Subcutaneous abdominal adipose tissue (tissue), 5 donors: Measurements from ENCODE around the gene DRAXIN.

ENCODE experiments used
- H3K27ac ChIP-seq: one replicate; pipeline ENCODE4 v1.7.0; 2013; ENCODE audit warnings: low read depth, mild to moderate bottlenecking, inconsistent platforms, low read length, moderate library complexity
- H3K27me3 ChIP-seq, 5 donors: one replicate each; pipeline ENCODE4 v1.7.0; 2013; ENCODE audit warnings: low read length in 5 of 5, inconsistent platforms in 1 of 5; ENCODE audit not compliant: control insufficient read depth in 5 of 5, insufficient read depth in 4 of 5
- H3K36me3 ChIP-seq, 5 donors: one replicate each; pipeline ENCODE4 v1.7.0; 2013; ENCODE audit warnings: low read length in 5 of 5; ENCODE audit not compliant: control insufficient read depth in 5 of 5, insufficient read depth in 5 of 5
- H3K4me1 ChIP-seq, 5 donors: one replicate each; pipeline ENCODE4 v1.7.0; 2013; ENCODE audit warnings: low read length in 5 of 5, mild to moderate bottlenecking in 3 of 5, moderate library complexity in 1 of 5; ENCODE audit not compliant: control insufficient read depth in 5 of 5, insufficient read depth in 5 of 5
- H3K4me3 ChIP-seq, 5 donors: one replicate each; pipeline ENCODE4 v1.7.0; 2013; ENCODE audit warnings: low read length in 5 of 5, low read depth in 1 of 5
- H3K9ac ChIP-seq, 5 donors: one replicate each; pipeline ENCODE4 v1.7.0; 2013; ENCODE audit warnings: low read length in 5 of 5, mild to moderate bottlenecking in 4 of 5, moderate library complexity in 3 of 5
- H3K9me3 ChIP-seq, 5 donors: one replicate each; pipeline ENCODE4 v1.7.0; 2013; ENCODE audit warnings: low read length in 5 of 5; ENCODE audit not compliant: control insufficient read depth in 5 of 5
- donor health status: healthy.
- donor health status: healthy.
- donor health status: healthy.
- donor health status: healthy.
- donor health status: healthy.

Gene DRAXIN

GRCh38 chr1:11654939-11655808, 36.3 kb upstream of the DRAXIN start:
- Histone ChIP-seq H3K36me3 (peaks cover 0 to 10% (median 0%) of the 10 kb centered on the region in 5 donors), H3K9ac (peak overlapping the region in 3 of 5 donors; percentile 39 to 46 (median 45)), H3K27me3 (peaks cover under 1 to 10% (median 3%) of the 10 kb centered on the region in 5 donors), H3K27ac (no peak overlapping the region), H3K4me3 (peak overlapping the region; percentile 53 to 64 (median 56)), H3K4me1 (peaks cover 0 to 24% (median 20%) of the 10 kb centered on the region in 5 donors), H3K9me3 (no peaks in the 10 kb centered on the region)

GRCh38 chr1:11657654-11658053, 33.9 kb upstream of the DRAXIN start:
- Histone ChIP-seq H3K4me1 (peaks cover 0 to 17% (median 13%) of the 10 kb centered on the region in 5 donors), H3K36me3 (peaks cover 0 to 18% (median 2%) of the 10 kb centered on the region in 5 donors), H3K4me3 (no peak overlapping the region), H3K9ac (no peak overlapping the region), H3K9me3 (no peaks in the 10 kb centered on the region), H3K27me3 (no peaks in the 10 kb centered on the region), H3K27ac (no peak overlapping the region)

- peaks cover 0 to 18% (median 2%) of the 10 kb centered on the region in 5 donors for H3K36me3 ChIP-seq
- peaks cover 0 to 17% (median 13%) of the 10 kb centered on the region in 5 donors for H3K4me1 ChIP-seq
- no peaks in the 10 kb centered on the region for H3K27me3 ChIP-seq
- H3K9me3 ChIP-seq, result no peaks in the 10 kb centered on the region
- no peak overlapping the region for H3K27ac ChIP-seq
- no peak overlapping the region for H3K4me3 ChIP-seq
- no peak overlapping the region for H3K9ac ChIP-seq
These were observed 33.0 kb upstream of the DRAXIN start for GRCh38 chr1:11658542-11658941.

- Histone ChIP-seq H3K9me3 (no peaks in the 10 kb centered on the region), H3K4me3 (no peak overlapping the region), H3K36me3 (peaks cover 0 to 18% (median 2%) of the 10 kb centered on the region in 5 donors), H3K4me1 (peaks cover 0 to 17% (median 11%) of the 10 kb centered on the region in 5 donors), H3K27ac (no peak overlapping the region), H3K9ac (no peak overlapping the region), H3K27me3 (no peaks in the 10 kb centered on the region)
These were observed 31.8 kb upstream of the DRAXIN start for GRCh38 chr1:11659748-11660147.

- Histone ChIP-seq H3K9ac (no peak overlapping the region), H3K4me1 (peaks cover 0 to 9% (median 8%) of the 10 kb centered on the region in 5 donors), H3K9me3 (no peaks in the 10 kb centered on the region), H3K36me3 (peaks cover 0 to 18% (median 2%) of the 10 kb centered on the region in 5 donors), H3K27ac (no peak overlapping the region), H3K4me3 (no peak overlapping the region), H3K27me3 (no peaks in the 10 kb centered on the region)
These were observed 30.4 kb upstream of the DRAXIN start for GRCh38 chr1:11661103-11661502.

GRCh38 chr1:11664336-11665065, 27.0 kb upstream of the DRAXIN start:
- Histone ChIP-seq H3K9ac (peak overlapping the region in 4 of 5 donors; percentile 60 to 86 (median 78)), H3K27ac (peak overlapping the region; percentile 37), H3K9me3 (no peaks in the 10 kb centered on the region), H3K27me3 (no peaks in the 10 kb centered on the region), H3K4me3 (peak overlapping the region; percentile 59 to 74 (median 67)), H3K4me1 (peaks cover 0 to 12% (median 8%) of the 10 kb centered on the region in 5 donors), H3K36me3 (peaks cover 0 to 19% (median 4%) of the 10 kb centered on the region in 5 donors)

GRCh38 chr1:11668516-11668915, 23.0 kb upstream of the DRAXIN start:
- Histone ChIP-seq H3K27me3 (no peaks in the 10 kb centered on the region), H3K9ac (no peak overlapping the region), H3K4me3 (no peak overlapping the region), H3K9me3 (no peaks in the 10 kb centered on the region), H3K36me3 (peaks cover 0 to 33% (median 20%) of the 10 kb centered on the region in 5 donors), H3K4me1 (peaks cover 0 to 24% (median 8%) of the 10 kb centered on the region in 5 donors), H3K27ac (no peak overlapping the region)

GRCh38 chr1:11670747-11671146, 20.8 kb upstream of the DRAXIN start:
- H3K9ac ChIP-seq, result no peak overlapping the region
- peaks cover 0 to 53% (median 38%) of the 10 kb centered on the region in 5 donors for H3K36me3 ChIP-seq
- H3K9me3 ChIP-seq, result no peaks in the 10 kb centered on the region
- no peaks in the 10 kb centered on the region for H3K27me3 ChIP-seq
- no peak overlapping the region for H3K27ac ChIP-seq
- peaks cover 0 to 15% (median 0%) of the 10 kb centered on the region in 5 donors for H3K4me1 ChIP-seq
- H3K4me3 ChIP-seq, result no peak overlapping the region

GRCh38 chr1:11671205-11671543, 20.3 kb upstream of the DRAXIN start:
- no peak overlapping the region for H3K4me3 ChIP-seq
- H3K27ac ChIP-seq, result no peak overlapping the region
- H3K4me1 ChIP-seq, result peaks cover 0 to 15% (median 0%) of the 10 kb centered on the region in 5 donors
- no peaks in the 10 kb centered on the region for H3K27me3 ChIP-seq
- no peaks in the 10 kb centered on the region for H3K9me3 ChIP-seq
- H3K9ac ChIP-seq, result no peak overlapping the region
- H3K36me3 ChIP-seq, result peaks cover 0 to 56% (median 41%) of the 10 kb centered on the region in 5 donors
